Endothelial cell (in vitro differentiated cells): ENCODE results near the gene TAGLN3. TPM values are rescaled to one million over a fixed set of nuclear protein-coding genes. Genes with fewer than 3 reads are reported as not detected.

ENCODE experiments used
- DNase-seq: peaks from one replicate; pipeline ENCODE4 v3.0.0; 2021; ENCODE audit warnings: low spot score
- H3K27ac Mint-ChIP-seq: one replicate; pipeline ENCODE4 v1.8.0; 2021; ENCODE audit warnings: mixed read lengths, inconsistent platforms; ENCODE audit not compliant: unreplicated experiment
- H3K27me3 Mint-ChIP-seq: one replicate; pipeline ENCODE4 v1.8.0; 2021; ENCODE audit warnings: mild to moderate bottlenecking, moderate library complexity, mixed read lengths, inconsistent platforms; ENCODE audit not compliant: unreplicated experiment
- H3K36me3 Mint-ChIP-seq: one replicate; pipeline ENCODE4 v1.8.0; 2021; ENCODE audit warnings: mild to moderate bottlenecking, low read depth, mixed read lengths, inconsistent platforms; ENCODE audit not compliant: unreplicated experiment
- H3K4me1 Mint-ChIP-seq: one replicate; pipeline ENCODE4 v1.8.0; 2021; ENCODE audit warnings: mild to moderate bottlenecking, mixed read lengths, inconsistent platforms; ENCODE audit not compliant: unreplicated experiment
- H3K4me3 Mint-ChIP-seq: one replicate; pipeline ENCODE4 v1.8.0; 2021; ENCODE audit warnings: mild to moderate bottlenecking, mixed read lengths, inconsistent platforms; ENCODE audit not compliant: unreplicated experiment
- H3K9me3 Mint-ChIP-seq: one replicate; pipeline ENCODE4 v1.8.0; 2021; ENCODE audit warnings: mixed read lengths, inconsistent platforms; ENCODE audit not compliant: unreplicated experiment
- total RNA-seq: library from RNA; stranded (reverse); fragmentation: NEBNext Ultra II Directional; extraction: Animal tissue kit (Norgen Biotek cat#: 25700); gene quantifications from one replicate; pipeline ENCODE4 v1.2.1, GENCODE V29; 2021; ENCODE audit not compliant: unreplicated experiment
- TF ChIP-seq, protein P1 (sequence below): fragments of 200-600 bp; sonication (generic); IDR thresholded peaks from one replicate; pipeline ENCODE4 v1.5.0; 2021; ENCODE audit warnings: antibody characterized with exemption; ENCODE audit not compliant: unreplicated experiment

TAGLN3 gene
- total RNA-seq, 1 donor from 2014 or later = 0.72 TPM

DNA sequence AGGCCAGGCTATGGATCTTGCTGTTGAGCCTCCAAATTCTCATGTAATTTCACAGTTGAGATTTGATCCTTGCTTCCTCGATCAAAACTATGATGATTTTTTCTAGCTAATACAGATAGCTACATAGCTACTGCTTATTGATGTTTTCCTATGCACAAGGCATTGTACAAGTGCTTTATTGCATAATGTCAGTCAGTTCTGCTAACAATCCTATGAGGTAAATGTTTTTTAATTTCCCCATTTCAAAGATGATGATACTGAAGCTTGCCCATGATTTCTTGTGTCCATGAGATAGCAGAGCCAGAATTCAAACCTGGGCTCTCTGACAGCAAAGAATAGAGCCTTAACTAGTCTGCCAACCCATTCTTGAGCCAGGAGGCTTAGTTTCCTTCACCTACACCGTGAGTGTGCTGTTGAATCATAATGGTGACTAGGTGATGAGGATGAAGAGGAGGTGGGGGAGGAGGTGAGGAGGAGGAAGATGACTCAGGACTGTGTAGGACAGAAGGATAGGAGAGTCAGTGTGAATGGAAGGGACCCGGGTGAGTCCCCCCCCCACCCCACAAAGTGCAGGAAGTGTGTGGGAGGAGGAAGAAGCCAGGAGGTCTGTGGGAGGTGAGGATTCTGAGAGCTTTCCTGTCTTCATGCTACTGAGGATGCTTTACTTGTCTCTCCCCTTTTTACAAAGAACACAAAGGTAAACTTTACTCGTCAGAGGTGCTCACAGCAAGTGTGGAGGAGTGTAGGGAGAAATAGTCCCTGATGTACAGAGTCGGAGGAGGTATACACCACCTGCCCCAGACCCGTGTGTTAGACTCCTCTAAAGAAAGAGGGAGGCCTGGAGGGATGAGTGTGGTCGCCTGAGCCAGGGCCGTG, 3.6 kb downstream of the TAGLN3 start:
- Mint-ChIP-seq H3K9me3 (no peaks in the 10 kb centered on the region), H3K36me3 (no peaks in the 10 kb centered on the region), H3K27ac (no peak overlapping the region), H3K27me3 (peaks cover 3% of the 10 kb centered on the region), H3K4me3 (no peak overlapping the region), H3K4me1 (peaks cover 14% of the 10 kb centered on the region)
- DNase-seq = no peak
- TF ChIP-seq, protein P1, sequence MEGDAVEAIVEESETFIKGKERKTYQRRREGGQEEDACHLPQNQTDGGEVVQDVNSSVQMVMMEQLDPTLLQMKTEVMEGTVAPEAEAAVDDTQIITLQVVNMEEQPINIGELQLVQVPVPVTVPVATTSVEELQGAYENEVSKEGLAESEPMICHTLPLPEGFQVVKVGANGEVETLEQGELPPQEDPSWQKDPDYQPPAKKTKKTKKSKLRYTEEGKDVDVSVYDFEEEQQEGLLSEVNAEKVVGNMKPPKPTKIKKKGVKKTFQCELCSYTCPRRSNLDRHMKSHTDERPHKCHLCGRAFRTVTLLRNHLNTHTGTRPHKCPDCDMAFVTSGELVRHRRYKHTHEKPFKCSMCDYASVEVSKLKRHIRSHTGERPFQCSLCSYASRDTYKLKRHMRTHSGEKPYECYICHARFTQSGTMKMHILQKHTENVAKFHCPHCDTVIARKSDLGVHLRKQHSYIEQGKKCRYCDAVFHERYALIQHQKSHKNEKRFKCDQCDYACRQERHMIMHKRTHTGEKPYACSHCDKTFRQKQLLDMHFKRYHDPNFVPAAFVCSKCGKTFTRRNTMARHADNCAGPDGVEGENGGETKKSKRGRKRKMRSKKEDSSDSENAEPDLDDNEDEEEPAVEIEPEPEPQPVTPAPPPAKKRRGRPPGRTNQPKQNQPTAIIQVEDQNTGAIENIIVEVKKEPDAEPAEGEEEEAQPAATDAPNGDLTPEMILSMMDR = no peak

- H3K27ac Mint-ChIP-seq = no peak overlapping the region
- no peak for DNase-seq
- TF ChIP-seq, protein P1 = no peak
- no peaks in the 10 kb centered on the region for H3K9me3 Mint-ChIP-seq
- peaks cover 13% of the 10 kb centered on the region for H3K4me1 Mint-ChIP-seq
- H3K27me3 Mint-ChIP-seq = peaks cover 3% of the 10 kb centered on the region
- no peak overlapping the region for H3K4me3 Mint-ChIP-seq
- H3K36me3 Mint-ChIP-seq = no peaks in the 10 kb centered on the region
These were observed 4.8 kb downstream of the TAGLN3 start for GRCh38 chr3:112003321-112004080.

DNA sequence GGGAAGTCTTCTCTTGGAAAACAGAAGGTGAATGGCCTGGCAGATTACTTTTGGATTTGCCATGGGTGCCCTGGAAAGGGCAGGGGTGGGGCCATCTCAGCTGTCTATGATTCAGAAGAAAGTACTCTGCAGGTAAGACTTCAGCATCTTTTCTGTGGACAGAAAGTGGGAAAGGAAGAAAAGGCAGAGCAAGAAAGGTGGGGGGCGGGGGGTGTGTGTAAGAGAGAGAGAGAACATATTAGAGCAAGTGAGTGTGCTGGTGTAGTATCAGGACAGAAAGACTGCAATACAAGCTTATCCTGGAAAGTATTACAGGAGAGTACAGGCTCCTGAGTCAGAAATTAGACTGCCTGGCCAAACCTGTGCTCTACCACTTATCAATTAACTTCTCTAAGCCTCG, 5.5 kb downstream of the TAGLN3 start:
- H3K4me3 Mint-ChIP-seq = no peak overlapping the region
- H3K27ac Mint-ChIP-seq = no peak overlapping the region
- H3K9me3 Mint-ChIP-seq = no peaks in the 10 kb centered on the region
- TF ChIP-seq, protein P1 = no peak
- peaks cover 7% of the 10 kb centered on the region for H3K27me3 Mint-ChIP-seq
- no peak for DNase-seq
- H3K36me3 Mint-ChIP-seq = no peaks in the 10 kb centered on the region
- H3K4me1 Mint-ChIP-seq = peaks cover 12% of the 10 kb centered on the region

DNA sequence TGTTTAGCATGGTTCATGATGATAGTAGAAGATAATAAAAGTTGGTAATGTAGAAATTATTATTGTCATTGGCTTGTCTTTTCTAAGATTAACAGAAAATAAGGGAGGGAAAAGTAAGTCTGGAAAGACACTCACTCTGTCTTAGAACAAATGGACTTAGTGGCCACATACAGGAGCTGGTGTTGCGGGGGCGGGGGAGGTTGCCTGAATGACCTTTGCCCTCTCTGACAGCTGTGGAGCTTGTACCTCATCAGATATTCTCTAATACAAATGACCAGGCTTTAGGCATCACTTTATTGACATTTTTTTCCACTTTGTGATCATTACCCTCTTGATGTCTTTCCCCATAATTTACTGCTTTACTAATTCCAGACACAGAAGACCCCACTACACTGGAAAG, 5.9 kb downstream of the TAGLN3 start:
- peaks cover 7% of the 10 kb centered on the region for H3K27me3 Mint-ChIP-seq
- DNase-seq = no peak
- no peaks in the 10 kb centered on the region for H3K36me3 Mint-ChIP-seq
- peaks cover 15% of the 10 kb centered on the region for H3K4me1 Mint-ChIP-seq
- no peak overlapping the region for H3K27ac Mint-ChIP-seq
- no peak overlapping the region for H3K4me3 Mint-ChIP-seq
- TF ChIP-seq, protein P1 = no peak
- H3K9me3 Mint-ChIP-seq = no peaks in the 10 kb centered on the region
